CD4-positive, alpha-beta T cell treated with Interleukin-6 at 100 ng/mL for 8 hours (primary cell): Measurements from ENCODE around the gene PRDX5.
"Not testable (repeated sequence)": the region's sequence is repeated elsewhere in the genome, so short reads cannot be mapped to it uniquely, and the experiment has no call there.

Experiments used
- DNase-seq: peaks from one replicate; pipeline ENCODE4 v3.0.0-alpha.2; 2020; ENCODE audit warnings: mixed read lengths, low spot score

Gene PRDX5

DNA sequence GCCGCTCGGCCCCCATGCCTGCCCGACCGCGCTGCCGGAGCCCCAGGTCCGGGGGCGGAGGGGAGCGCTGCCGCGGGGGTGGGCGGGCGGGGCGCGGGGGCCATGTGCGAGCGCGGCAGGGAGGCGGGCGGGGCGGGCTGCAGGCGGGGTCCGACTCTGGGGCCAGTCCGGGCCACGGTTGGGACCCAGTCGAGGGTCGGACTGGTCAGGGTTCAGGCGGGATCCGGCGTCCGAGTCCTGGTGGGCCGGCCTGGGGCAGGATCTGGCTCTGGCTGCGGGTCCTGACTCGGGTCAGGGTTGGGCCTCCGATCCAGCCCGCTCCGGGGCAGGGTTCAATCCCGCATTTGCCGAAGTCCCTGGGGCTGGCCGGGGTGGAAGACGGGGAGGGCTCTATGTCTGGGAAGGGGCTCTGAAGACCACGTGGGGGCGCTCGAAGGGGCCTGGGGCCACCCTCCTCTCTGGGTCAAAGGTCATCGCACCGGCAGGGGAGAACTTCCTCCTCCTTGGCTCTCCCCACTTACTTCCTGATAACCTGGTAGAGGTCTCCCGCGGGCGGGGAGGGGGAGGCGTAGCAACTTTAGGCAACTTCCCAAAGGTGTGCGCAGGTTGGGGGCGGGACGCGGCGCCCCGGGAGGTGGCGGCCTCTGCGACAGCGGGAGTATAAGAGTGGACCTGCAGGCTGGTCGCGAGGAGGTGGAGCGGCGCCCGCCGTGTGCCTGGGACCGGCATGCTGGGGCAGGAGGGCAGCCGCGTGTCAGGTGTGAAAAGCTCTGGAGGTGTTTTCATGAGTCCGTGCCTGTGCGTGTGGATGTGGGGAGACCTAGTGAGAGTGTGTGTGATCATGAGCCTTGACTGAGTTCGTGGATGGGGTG, 12.0 kb upstream of the PRDX5 start:
- peak; percentile 72 for DNase-seq

DNA sequence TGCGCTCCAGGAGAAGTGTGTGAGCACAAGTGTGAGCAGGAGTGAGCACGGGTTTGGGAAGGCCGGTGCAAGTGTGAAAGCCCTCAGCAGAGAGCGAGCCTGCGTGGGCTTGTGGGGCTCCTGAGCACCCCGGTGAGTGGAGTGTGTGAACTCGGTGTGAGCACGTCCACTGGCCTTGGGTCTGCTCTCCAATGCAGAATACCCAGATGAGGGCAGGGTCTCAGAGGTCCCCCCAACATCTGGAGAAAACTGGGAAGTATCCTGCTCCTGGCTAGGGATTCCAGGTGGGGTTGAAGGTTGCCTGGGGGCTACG, 11.4 kb upstream of the PRDX5 start:
- DNase-seq = no peak

DNA sequence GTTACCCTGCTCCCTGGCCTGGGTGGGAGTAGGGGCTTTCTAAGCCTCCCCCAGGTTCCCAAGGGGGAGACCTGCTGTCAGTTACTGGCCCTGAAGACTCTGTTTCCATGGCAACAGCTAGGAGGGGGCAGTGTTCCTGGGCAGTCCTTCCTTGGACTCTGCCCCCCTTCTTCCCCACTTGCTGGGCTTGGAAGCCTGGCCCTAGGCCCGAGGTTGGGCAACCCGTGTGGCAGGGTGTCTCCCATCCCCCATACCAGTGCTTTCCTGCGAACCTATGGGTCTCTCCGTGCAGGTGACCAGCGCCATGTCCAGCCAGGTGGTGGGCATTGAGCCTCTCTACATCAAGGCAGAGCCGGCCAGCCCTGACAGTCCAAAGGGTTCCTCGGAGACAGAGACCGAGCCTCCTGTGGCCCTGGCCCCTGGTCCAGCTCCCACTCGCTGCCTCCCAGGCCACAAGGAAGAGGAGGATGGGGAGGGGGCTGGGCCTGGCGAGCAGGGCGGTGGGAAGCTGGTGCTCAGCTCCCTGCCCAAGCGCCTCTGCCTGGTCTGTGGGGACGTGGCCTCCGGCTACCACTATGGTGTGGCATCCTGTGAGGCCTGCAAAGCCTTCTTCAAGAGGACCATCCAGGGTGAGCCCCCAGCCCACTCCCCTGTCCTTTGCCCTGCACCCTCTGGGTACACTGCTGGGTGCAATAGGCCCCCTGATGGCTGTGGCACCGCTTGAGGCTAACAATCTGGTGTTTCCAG, 10.9 kb upstream of the PRDX5 start:
- DNase-seq = no peak

DNA sequence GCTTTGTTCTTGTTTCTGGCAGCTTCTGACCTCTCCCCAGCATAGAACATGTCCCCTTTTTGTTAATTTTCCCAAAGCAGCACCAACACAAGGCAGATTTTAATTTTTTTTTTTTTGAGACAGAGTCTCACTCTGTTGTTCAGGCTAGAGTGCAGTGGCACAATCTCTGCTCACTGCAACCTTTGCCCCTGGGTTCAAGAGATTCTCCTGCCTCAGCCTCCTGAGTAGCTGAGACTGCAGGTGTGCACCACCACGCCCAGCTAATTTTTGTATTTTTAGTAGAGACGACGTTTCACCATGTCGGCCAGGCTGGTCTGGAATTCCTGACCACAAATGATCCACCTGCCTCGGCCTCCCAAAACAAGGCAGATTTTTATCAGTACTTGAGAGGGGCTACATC, 10.1 kb upstream of the PRDX5 start:
- not testable (repeated sequence) for DNase-seq

DNA sequence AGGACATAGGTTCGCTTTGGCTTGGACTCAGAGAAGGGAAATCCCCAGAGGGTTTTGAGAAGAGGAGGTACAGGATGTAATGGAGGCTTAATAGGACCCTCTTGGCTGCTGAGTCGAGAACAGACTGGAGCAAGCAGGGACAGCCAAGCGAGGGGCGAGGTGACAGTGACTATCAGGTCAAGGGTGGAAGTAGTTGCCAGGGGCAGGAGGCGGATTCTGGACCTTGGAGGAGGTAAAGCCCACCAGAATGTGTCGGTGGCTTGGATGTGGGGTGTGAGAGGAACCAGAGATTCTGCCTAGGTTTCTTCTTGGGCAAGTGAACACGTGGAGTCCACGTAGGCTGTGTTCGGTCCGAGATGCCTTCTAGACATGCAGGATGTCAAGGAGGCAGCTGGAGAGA, 5.0 kb upstream of the PRDX5 start:
- DNase-seq = no peak

DNA sequence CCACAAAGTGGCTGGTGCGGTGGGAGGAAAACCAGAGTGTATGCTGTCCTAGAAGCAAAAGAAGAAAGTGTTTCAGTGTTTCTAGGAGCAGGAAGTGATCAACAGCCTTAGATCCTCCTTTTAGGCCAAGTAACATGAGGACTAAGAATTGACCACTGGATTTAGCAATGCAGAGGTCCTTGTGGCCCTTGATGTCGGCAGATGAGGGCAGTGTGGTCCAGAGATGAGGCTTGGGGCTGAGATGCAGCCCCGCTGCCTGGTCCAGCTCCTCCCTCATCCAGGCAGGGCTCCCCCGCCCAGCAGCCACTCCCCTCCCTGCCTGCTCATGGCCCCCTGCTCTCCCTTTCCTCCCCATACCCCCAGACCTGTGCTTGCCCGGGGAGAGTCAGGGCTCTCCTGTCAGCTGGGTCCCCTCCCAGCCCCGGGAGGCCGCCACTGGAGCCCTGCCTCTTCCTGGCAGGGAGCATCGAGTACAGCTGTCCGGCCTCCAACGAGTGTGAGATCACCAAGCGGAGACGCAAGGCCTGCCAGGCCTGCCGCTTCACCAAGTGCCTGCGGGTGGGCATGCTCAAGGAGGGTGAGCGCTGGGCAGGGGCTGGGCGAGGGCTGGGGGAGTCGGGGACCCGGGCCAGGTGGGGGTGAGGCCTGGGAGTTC, 4.3 kb upstream of the PRDX5 start:
- no peak for DNase-seq

DNA sequence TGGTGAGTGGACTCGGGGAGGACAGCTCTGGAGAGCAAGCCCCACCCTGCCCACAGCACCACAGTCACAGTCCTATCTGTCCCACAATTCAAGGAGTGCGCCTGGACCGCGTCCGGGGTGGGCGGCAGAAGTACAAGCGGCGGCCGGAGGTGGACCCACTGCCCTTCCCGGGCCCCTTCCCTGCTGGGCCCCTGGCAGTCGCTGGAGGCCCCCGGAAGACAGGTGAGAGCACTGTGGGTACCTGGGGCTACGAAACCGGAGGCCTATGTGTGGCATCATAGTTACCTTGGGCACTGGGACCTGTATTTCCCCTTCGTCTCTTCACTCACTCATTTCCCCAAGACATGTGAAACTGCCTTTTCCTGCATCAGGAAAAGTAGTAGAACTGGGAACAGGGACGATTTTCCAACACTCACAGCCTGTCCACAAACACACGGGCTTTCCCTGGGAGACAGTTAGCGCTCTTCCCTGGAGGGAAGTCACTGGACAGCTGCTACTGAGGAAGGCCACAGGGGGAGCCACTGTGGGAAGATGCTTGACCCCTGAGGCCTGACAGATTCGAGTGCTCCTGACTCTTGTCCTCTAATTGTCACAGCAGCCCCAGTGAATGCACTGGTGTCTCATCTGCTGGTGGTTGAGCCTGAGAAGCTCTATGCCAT, 3.6 kb upstream of the PRDX5 start:
- DNase-seq = no peak

DNA sequence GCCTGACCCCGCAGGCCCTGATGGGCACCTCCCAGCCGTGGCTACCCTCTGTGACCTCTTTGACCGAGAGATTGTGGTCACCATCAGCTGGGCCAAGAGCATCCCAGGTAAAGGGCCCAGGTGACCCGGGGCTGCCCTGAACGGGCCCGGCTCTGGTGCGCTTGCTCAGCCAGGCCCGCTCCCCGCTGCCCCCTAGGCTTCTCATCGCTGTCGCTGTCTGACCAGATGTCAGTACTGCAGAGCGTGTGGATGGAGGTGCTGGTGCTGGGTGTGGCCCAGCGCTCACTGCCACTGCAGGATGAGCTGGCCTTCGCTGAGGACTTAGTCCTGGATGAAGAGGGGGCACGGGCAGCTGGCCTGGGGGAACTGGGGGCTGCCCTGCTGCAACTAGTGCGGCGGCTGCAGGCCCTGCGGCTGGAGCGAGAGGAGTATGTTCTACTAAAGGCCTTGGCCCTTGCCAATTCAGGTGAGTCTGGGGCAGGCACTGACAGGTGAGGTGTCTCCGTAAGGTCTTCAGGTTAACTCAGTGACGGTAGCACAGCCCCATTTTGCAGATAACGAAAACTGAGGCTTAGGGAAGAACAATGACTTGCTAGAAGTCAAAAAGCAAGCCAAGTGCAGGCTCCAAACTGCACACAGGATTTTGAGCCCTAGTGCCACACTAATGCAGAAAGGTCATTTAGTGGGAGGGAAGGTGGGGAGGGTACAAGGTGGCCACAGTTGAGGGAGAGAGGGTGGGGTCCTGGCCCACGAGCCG, 2.9 kb upstream of the PRDX5 start:
- no peak for DNase-seq

DNA sequence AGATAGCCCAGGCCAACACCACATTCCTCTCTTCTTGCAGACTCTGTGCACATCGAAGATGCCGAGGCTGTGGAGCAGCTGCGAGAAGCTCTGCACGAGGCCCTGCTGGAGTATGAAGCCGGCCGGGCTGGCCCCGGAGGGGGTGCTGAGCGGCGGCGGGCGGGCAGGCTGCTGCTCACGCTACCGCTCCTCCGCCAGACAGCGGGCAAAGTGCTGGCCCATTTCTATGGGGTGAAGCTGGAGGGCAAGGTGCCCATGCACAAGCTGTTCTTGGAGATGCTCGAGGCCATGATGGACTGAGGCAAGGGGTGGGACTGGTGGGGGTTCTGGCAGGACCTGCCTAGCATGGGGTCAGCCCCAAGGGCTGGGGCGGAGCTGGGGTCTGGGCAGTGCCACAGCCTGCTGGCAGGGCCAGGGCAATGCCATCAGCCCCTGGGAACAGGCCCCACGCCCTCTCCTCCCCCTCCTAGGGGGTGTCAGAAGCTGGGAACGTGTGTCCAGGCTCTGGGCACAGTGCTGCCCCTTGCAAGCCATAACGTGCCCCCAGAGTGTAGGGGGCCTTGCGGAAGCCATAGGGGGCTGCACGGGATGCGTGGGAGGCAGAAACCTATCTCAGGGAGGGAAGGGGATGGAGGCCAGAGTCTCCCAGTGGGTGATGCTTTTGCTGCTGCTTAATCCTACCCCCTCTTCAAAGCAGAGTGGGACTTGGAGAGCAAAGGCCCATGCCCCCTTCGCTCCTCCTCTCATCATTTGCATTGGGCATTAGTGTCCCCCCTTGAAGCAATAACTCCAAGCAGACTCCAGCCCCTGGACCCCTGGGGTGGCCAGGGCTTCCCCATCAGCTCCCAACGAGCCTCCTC, 2.0 kb upstream of the PRDX5 start:
- not testable (repeated sequence) for DNase-seq

DNA sequence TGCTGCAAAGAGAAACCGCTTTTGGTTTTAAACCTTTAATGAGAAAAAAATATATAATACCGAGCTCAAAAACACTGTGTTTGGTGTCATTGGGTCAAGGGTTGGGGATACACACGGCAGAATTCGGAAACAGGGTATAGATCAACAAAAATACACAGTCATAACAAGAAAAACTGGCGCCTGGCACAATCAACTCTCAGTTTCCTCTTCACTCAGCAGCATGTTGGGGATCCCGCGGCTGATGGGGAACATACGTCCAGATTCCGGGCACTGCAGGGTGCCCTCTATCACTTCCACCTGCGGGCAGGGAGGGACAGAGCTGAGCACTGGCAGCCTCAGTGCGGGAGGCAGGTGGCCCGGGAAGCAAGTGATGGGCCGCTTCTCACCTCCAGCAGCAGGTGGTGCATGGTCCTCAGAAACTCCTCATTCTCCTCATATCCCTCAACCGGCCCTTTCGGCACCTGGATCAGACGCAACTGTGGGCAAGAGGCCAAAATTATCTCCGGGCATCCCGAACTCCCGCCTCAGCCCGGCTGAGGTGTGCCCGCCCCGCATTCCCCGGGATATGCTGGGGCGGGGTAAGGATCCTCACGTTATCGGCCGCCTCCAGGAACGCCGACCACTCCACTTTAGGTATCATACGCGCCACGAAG, 1.1 kb upstream of the PRDX5 start:
- peak; percentile 22 for DNase-seq

DNA sequence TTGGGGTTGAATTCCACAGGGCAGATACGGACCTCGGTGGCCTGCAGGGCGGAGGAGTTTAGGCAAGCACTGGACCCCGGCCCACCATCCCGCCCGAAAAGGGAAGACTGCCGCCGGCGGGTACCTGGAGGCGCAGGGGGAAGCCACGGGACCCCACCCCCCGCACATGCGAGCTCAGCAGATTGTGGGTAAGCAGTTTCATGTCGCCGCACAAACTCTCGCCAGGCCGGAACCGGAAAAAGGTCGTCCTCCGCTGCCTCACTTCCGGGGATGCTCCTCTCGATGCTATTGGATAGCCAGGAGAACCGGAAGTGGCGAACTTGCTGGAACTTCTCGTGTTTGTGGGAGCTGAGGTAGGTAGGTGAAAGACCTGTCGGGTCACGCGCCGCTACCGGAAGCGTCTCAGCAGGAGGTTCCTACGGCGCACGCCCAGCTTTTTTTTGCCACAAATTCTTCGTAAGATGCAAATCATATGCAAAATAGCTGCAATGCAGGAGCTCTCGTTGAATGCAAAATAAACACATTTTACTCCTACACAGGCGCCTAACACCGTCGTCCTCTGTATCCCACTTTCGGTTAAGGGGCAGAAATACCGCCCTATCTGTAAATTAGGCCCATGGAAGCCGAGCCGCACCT, 478 bp upstream of the PRDX5 start, which contains the start of gene TRMT112:
TRMT112 (minus strand) TSS at position 235 of the 636 bp plus-strand sequence; CDS start at position 202, 33 bp downstream.
- DNase-seq = peak; percentile 99

DNA sequence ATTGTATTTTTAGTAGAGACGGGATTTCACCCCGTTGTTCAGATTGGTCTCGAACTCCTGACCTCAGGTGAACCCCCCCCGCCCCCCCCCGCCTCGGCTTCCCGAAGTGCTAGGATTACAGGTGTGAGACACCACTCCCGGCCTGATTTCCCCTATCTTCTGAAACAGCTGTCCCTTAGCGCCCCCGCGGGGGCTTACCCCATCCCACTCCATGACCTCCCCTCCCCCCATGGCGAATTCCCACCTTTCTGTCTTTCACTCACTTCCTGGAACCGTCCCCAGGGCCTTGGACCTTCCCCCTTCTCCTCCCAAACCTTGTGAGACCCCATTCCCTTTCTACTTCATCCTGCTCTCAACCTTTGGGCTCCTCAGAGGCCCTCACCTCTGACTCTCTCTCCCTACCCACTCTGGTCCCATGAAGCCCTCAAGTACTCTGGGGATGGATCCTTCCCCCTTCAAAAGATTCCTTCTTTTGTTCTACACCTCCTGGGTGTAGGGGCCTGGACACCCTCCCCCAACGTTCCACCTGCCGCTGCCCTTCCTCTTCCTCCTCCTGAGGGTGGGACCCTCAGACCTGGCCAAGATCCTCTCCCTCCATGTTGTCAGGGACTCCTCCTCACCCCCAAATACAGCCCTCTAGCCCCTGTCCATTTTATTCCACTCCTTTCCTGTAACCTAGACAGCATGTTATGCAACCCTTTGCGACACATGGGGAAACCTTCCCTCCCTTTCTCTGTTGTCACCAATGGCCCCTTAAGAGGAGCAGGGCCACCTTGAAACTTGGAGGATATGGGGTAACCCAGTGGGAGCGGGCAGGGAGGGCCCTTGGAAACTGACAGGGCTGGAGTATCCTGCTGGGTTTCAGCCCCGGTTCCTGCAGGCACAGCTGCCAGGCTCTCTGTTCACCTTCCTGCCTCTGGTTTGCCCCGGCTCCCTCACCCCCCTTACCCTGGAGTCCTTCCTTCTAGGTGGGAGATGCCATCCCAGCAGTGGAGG, 1.1 kb downstream of the PRDX5 start:
- DNase-seq = no peak

DNA sequence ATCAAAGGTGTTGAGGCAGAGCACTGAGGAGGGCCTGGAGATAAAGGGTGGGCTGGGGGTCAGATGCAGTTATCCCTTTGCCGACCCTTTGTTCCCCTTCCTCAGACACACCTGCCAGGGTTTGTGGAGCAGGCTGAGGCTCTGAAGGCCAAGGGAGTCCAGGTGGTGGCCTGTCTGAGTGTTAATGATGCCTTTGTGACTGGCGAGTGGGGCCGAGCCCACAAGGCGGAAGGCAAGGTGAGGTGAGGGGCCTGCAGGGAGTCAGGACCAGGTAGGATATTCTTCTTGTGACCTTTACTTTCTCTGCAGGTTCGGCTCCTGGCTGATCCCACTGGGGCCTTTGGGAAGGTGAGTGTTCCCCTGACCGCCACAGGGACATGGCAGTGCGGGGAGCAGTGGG, 2.6 kb downstream of the PRDX5 start:
- DNase-seq = no peak

DNA sequence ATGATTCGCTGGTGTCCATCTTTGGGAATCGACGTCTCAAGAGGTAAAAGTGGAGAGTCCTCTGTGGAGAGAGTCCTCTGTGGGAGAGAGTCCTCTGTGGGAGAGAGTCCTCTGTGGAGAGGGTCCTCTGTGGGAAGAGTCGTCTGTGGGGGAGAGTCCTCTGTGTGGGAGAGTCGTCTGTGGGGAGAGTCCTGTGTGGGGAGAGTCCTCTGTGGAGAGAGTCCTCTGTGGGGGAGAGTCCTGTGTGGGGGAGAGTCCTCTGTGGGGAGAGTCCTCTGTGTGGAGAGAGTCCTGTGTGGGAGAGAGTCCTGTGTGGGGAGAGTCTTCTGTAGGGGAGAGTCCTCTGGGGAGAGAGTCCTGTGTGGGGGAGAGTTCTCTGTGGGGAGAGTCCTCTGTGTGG, 3.1 kb downstream of the PRDX5 start:
- no peak for DNase-seq

DNA sequence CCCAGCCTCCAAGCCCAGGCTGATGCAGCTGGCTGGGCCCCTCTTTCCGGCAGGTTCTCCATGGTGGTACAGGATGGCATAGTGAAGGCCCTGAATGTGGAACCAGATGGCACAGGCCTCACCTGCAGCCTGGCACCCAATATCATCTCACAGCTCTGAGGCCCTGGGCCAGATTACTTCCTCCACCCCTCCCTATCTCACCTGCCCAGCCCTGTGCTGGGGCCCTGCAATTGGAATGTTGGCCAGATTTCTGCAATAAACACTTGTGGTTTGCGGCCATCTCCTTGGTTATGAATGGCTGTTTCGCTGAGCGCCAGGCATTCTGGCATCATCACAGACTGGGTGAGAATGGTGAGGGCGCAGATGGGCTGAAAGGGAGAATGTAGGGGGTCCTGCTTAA, 3.6 kb downstream of the PRDX5 start:
- DNase-seq = no peak

DNA sequence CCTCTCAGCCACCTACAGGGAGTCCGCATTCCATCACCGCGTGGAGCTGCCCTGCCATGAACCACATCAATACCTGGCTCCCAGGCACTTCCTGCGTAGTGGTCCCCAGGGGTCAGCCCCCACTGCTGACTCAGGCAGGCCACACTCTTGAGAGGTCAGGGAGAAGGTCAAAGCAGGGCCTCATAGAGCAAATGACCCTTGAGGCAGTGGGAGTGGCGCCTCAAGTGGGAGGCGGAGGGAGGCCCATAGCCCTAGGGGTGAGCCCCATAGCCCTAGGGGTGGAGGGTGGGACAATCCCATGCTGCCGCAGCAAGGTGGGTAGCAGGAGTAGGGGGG, 5.0 kb downstream of the PRDX5 start:
- DNase-seq = no peak

DNA sequence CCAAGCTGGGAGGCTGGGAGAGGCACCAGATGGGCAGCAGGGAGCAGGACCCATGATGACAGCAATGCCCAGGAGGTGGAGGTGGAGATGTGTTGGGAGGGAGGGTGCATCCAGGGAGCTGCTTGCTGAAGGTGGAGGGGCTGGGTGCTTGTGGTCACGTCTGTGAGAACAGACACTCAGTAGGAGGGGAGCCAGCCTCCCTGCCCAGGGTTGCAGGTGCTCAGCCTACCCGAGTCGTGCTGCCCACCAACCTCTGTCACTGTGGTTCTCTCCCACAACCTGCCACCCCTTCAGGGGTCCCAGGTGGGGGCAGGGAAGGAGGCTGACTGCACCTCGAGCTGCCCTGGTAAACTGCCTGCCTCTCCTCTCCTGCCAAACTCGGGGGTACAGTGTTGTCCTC, 5.5 kb downstream of the PRDX5 start:
- DNase-seq = no peak

DNA sequence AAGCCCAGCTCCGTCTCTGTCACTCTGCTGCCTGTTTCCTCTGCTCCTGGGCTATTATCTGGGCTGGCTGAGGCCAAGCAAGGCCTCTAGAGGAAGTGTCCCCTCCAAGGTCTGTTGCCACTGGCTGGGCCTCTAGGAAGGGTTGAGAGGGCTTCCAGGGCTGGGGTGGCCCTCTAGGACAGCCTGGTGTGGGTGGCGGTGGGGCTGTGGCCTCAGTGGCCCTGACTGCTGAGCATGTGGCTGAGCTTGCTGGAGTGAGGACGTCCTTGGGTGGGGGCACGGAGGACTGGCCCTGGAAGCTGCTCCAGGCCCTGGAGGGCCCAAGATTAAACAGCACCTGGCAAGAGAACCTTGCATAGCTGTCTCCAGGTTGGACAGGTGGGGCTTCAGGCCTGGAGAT, 6.1 kb downstream of the PRDX5 start:
- DNase-seq = not testable (repeated sequence)
